ENCODE data around the gene NRARP. TPM values are rescaled to one million over a fixed set of nuclear protein-coding genes. Genes with fewer than 3 reads are reported as not detected.

The NRARP gene
- total and polyA plus RNA-seq, 10 of the 15 experiments (the other 5 are each of a cell fraction or from before 2014, with no cell fraction given): 0.06 to 9.2 (median 2.2) TPM; not detected in 2

DNA sequence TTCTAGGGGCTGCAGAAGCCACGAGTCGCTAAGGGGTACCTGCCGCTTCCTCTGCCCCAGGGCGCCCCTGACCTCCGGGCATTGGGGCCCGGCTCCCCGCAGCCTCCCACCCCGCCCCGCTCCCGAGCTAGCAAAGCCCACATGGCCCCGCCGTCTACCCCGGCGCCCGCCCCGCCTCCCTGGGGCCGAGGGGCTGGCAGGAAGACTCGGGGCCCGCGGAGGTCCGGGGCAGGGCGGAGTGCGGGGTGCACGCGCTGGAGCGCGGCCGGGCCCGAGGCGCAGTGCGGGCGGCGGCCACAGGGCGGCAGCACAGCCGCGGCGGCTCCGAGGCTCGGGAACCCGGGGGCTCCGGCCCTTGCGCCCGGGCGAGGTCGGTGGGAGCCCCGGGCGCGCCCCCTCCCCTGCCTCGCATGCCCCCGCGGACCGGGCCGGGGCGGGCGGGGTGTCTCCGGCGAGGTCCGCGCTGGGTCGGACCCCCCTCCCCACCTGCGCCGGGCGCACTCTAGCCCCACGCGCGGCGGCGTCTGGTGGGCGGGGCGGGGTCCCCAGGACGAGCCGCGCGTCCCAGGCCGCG lies 6.7 kb downstream of the NRARP start (continued):
- TF ChIP-seq BCL3 (IDR thresholded peaks at IDR 0.05; ENCODE audit: borderline replicate concordance, insufficient read depth, low read depth, low read length, poor library complexity, severe bottlenecking): no peak
- peak; percentile 30; the same call in 1 of the 2 replicates for TF ChIP-seq SMC3 (IDR thresholded peaks at IDR 0.05; ENCODE audit: borderline replicate concordance, low read length)
- TF ChIP-seq ZNF622 (IDR thresholded peaks at IDR 0.05): no peak
- no peak for TF ChIP-seq SREBF1 (IDR thresholded peaks at IDR 0.05; ENCODE audit: low read length)
- TF ChIP-seq, protein P1, sequence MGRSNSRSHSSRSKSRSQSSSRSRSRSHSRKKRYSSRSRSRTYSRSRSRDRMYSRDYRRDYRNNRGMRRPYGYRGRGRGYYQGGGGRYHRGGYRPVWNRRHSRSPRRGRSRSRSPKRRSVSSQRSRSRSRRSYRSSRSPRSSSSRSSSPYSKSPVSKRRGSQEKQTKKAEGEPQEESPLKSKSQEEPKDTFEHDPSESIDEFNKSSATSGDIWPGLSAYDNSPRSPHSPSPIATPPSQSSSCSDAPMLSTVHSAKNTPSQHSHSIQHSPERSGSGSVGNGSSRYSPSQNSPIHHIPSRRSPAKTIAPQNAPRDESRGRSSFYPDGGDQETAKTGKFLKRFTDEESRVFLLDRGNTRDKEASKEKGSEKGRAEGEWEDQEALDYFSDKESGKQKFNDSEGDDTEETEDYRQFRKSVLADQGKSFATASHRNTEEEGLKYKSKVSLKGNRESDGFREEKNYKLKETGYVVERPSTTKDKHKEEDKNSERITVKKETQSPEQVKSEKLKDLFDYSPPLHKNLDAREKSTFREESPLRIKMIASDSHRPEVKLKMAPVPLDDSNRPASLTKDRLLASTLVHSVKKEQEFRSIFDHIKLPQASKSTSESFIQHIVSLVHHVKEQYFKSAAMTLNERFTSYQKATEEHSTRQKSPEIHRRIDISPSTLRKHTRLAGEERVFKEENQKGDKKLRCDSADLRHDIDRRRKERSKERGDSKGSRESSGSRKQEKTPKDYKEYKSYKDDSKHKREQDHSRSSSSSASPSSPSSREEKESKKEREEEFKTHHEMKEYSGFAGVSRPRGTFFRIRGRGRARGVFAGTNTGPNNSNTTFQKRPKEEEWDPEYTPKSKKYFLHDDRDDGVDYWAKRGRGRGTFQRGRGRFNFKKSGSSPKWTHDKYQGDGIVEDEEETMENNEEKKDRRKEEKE (IDR thresholded peaks at IDR 0.05): no peak
- TF ChIP-seq ZNF274 (IDR thresholded peaks at IDR 0.05; ENCODE audit: insufficient read depth, insufficient read length): no peak
- TF ChIP-seq, protein P2, sequence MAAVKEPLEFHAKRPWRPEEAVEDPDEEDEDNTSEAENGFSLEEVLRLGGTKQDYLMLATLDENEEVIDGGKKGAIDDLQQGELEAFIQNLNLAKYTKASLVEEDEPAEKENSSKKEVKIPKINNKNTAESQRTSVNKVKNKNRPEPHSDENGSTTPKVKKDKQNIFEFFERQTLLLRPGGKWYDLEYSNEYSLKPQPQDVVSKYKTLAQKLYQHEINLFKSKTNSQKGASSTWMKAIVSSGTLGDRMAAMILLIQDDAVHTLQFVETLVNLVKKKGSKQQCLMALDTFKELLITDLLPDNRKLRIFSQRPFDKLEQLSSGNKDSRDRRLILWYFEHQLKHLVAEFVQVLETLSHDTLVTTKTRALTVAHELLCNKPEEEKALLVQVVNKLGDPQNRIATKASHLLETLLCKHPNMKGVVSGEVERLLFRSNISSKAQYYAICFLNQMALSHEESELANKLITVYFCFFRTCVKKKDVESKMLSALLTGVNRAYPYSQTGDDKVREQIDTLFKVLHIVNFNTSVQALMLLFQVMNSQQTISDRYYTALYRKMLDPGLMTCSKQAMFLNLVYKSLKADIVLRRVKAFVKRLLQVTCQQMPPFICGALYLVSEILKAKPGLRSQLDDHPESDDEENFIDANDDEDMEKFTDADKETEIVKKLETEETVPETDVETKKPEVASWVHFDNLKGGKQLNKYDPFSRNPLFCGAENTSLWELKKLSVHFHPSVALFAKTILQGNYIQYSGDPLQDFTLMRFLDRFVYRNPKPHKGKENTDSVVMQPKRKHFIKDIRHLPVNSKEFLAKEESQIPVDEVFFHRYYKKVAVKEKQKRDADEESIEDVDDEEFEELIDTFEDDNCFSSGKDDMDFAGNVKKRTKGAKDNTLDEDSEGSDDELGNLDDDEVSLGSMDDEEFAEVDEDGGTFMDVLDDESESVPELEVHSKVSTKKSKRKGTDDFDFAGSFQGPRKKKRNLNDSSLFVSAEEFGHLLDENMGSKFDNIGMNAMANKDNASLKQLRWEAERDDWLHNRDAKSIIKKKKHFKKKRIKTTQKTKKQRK (IDR thresholded peaks at IDR 0.05; ENCODE audit: low read depth, low read length): no peak
- no peak for TF ChIP-seq MEF2A (IDR thresholded peaks at IDR 0.05; ENCODE audit: insufficient read depth, low read depth, low read length)
- peak; percentile 37 to 82; a peak in 2 of 4 replicates for TF ChIP-seq BHLHE40 (IDR thresholded peaks at IDR 0.05; ENCODE audit: borderline replicate concordance in 1 of 2, low read depth in 2 of 2, low read length in 1 of 2)
- no peak for TF ChIP-seq HDGF (IDR thresholded peaks at IDR 0.05)
- no peak for TF ChIP-seq GABPA (IDR thresholded peaks at IDR 0.05; ENCODE audit: low read depth)
- TF ChIP-seq ZNF687 (IDR thresholded peaks at IDR 0.05): no peak
- 0 out of 2 replicates have a peak, but pooled peaks have one; percentile 22 for TF ChIP-seq ZNF217 (IDR thresholded peaks at IDR 0.05)
- TF ChIP-seq YY1 (IDR thresholded peaks at IDR 0.05; ENCODE audit: low read depth, low read length): peak; percentile 63
- TF ChIP-seq, protein P3, sequence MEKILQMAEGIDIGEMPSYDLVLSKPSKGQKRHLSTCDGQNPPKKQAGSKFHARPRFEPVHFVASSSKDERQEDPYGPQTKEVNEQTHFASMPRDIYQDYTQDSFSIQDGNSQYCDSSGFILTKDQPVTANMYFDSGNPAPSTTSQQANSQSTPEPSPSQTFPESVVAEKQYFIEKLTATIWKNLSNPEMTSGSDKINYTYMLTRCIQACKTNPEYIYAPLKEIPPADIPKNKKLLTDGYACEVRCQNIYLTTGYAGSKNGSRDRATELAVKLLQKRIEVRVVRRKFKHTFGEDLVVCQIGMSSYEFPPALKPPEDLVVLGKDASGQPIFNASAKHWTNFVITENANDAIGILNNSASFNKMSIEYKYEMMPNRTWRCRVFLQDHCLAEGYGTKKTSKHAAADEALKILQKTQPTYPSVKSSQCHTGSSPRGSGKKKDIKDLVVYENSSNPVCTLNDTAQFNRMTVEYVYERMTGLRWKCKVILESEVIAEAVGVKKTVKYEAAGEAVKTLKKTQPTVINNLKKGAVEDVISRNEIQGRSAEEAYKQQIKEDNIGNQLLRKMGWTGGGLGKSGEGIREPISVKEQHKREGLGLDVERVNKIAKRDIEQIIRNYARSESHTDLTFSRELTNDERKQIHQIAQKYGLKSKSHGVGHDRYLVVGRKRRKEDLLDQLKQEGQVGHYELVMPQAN (conservative IDR thresholded peaks at IDR 0.05): 0 out of 2 replicates have a peak, but pooled peaks have one; percentile 34
- TF ChIP-seq TCF7 (IDR thresholded peaks at IDR 0.05; ENCODE audit: borderline replicate concordance): no peak

All from GM12878 (cell line).